NT2/D1 (cell line): ENCODE data around the gene LRP6.

Experiments used
- DNase-seq: peaks from one replicate; pipeline ENCODE4 v3.0.0-alpha.2; 2011; ENCODE audit warnings: low read depth, low spot score
- H3K27me3 ChIP-seq: 2 replicates; pipeline ENCODE4 v1.6.0; 2011; ENCODE audit warnings: mild to moderate bottlenecking; ENCODE audit not compliant: insufficient read length, insufficient read depth
- H3K36me3 ChIP-seq: 2 replicates; pipeline ENCODE4 v1.6.1; 2011; ENCODE audit warnings: mild to moderate bottlenecking, low read length, mixed read lengths; ENCODE audit not compliant: insufficient read depth, insufficient read length
- H3K4me1 ChIP-seq: 2 replicates; pipeline ENCODE4 v1.5.1; 2011; ENCODE audit not compliant: insufficient read depth, insufficient read length
- H3K4me3 ChIP-seq: 2 replicates; pipeline ENCODE4 v1.5.1; 2011; ENCODE audit warnings: low read depth; ENCODE audit not compliant: insufficient read length
- H3K9ac ChIP-seq: 2 replicates; pipeline ENCODE4 v1.6.0; 2011; ENCODE audit warnings: low read depth; ENCODE audit not compliant: insufficient read length
- H3K9me3 ChIP-seq: 2 replicates; pipeline ENCODE4 v1.5.1; 2011; ENCODE audit warnings: mild to moderate bottlenecking, low read length; ENCODE audit not compliant: insufficient read depth
- SUZ12 ChIP-seq: IDR thresholded peaks from 2 replicates; pipeline ENCODE4 v1.6.1; 2011; ENCODE audit not compliant: insufficient read length, insufficient read depth; ENCODE audit errors: extremely low read depth
- YY1 ChIP-seq: IDR thresholded peaks from 2 replicates; pipeline ENCODE4 v1.6.1; 2011; ENCODE audit not compliant: insufficient read length, insufficient read depth
- ZNF274 ChIP-seq: IDR thresholded peaks from 2 replicates; pipeline ENCODE4 v1.6.1; 2011; ENCODE audit warnings: mild to moderate bottlenecking, low read depth, low read length

Gene LRP6

DNA sequence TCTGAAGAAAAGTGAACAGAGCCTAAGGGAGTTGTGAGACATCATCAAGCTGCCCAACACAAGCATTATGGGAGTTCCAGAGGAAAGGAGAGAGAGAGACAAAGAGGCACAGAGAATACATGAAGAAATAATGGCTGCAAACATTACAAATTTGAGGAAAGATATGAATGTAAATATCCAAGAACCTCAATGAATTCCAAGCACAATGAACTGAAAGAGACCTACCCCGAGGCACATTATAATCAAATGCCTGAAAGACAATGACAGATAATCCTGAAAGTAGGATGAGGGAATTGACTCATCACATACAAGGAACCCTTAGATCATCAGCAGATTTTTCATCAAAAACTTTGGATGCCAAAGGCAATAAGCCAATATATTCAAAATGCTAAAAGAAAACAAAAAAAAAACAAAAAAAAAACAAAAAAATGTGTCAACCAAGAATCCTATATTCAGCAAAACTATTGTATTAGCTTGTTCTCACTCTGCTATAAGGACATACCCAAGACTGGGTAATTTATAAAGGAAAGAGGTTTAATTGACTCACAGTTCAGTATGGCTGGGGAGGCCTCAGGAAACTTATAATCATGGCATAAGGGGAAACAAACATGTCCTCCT, 158.3 kb downstream of the LRP6 start:
- Histone ChIP-seq H3K9ac (no peak overlapping the region), H3K4me3 (no peak overlapping the region), H3K4me1 (no peaks in the 10 kb centered on the region), H3K9me3 (peaks cover 36% of the 10 kb centered on the region), H3K27me3 (no peaks in the 10 kb centered on the region), H3K36me3 (peaks cover 5% of the 10 kb centered on the region)
- TF ChIP-seq SUZ12 = no peak
- TF ChIP-seq ZNF274 = no peak
- TF ChIP-seq YY1 = no peak
- no peak for DNase-seq

DNA sequence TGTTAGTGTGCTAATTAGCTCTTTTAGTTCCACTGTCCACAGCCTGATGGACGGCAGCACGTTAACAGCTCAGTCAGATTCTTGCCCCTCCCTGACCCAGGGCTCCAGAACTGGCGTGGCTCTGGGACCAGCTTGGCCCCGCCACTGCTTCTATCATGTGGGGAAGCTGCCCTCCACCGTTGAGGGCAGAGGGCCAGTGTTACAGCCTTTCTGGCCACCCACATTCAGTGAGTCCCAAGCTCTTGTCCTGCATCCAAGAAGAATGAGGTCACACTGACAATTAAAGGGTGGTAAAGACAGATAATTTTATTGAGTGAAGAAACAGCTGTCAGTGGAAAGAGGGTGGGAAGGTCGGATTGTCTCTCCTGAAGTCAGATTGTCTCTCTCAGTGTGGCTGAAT, 159.2 kb downstream of the LRP6 start:
- TF ChIP-seq ZNF274 = no peak
- TF ChIP-seq SUZ12 = no peak
- no peak for TF ChIP-seq YY1
- Histone ChIP-seq H3K4me3 (no peak overlapping the region), H3K9ac (no peak overlapping the region), H3K36me3 (no peaks in the 10 kb centered on the region), H3K4me1 (no peaks in the 10 kb centered on the region), H3K9me3 (peaks cover 36% of the 10 kb centered on the region), H3K27me3 (no peaks in the 10 kb centered on the region)
- DNase-seq = no peak

GRCh38 chr12:12099102-12099501, 167.7 kb downstream of the LRP6 start:
- H3K27me3 ChIP-seq = no peaks in the 10 kb centered on the region
- H3K9ac ChIP-seq = no peak overlapping the region
- H3K36me3 ChIP-seq = peaks cover 15% of the 10 kb centered on the region
- no peak overlapping the region for H3K4me3 ChIP-seq
- H3K4me1 ChIP-seq = no peaks in the 10 kb centered on the region
- H3K9me3 ChIP-seq = peaks cover 6% of the 10 kb centered on the region; the same call in 1 of the 2 replicates
- TF ChIP-seq YY1 (no peak), ZNF274 (no peak), SUZ12 (no peak)
- DNase-seq = no peak

- Histone ChIP-seq H3K9ac (no peak overlapping the region), H3K4me3 (no peak overlapping the region), H3K9me3 (0 out of 2 replicates have a peak, but pooled peaks cover 1% of the 10 kb centered on the region), H3K4me1 (no peaks in the 10 kb centered on the region), H3K36me3 (peaks cover 15% of the 10 kb centered on the region), H3K27me3 (no peaks in the 10 kb centered on the region)
- DNase-seq = no peak
- no peak for TF ChIP-seq YY1
- TF ChIP-seq ZNF274 = no peak
- TF ChIP-seq SUZ12 = no peak
Observed at GRCh38 chr12:12098691-12099015, 168.2 kb downstream of the LRP6 start.

GRCh38 chr12:12097891-12098690, 168.8 kb downstream of the LRP6 start:
- H3K9me3 ChIP-seq = no peaks in the 10 kb centered on the region
- H3K4me3 ChIP-seq = no peak overlapping the region
- H3K9ac ChIP-seq = no peak overlapping the region
- no peaks in the 10 kb centered on the region for H3K4me1 ChIP-seq
- no peaks in the 10 kb centered on the region for H3K27me3 ChIP-seq
- TF ChIP-seq ZNF274 = no peak
- no peak for TF ChIP-seq YY1
- TF ChIP-seq SUZ12 = no peak
- peaks cover 15% of the 10 kb centered on the region for H3K36me3 ChIP-seq
- no peak for DNase-seq

- DNase-seq = no peak
- peaks cover 9% of the 10 kb centered on the region for H3K36me3 ChIP-seq
- no peaks in the 10 kb centered on the region for H3K9me3 ChIP-seq
- no peaks in the 10 kb centered on the region for H3K27me3 ChIP-seq
- peaks cover 5% of the 10 kb centered on the region for H3K4me1 ChIP-seq
- TF ChIP-seq SUZ12 (no peak), ZNF274 (no peak), YY1 (no peak)
- H3K4me3 ChIP-seq = no peak overlapping the region
- no peak overlapping the region for H3K9ac ChIP-seq
Observed at GRCh38 chr12:12095021-12095420, 171.8 kb downstream of the LRP6 start.

DNA sequence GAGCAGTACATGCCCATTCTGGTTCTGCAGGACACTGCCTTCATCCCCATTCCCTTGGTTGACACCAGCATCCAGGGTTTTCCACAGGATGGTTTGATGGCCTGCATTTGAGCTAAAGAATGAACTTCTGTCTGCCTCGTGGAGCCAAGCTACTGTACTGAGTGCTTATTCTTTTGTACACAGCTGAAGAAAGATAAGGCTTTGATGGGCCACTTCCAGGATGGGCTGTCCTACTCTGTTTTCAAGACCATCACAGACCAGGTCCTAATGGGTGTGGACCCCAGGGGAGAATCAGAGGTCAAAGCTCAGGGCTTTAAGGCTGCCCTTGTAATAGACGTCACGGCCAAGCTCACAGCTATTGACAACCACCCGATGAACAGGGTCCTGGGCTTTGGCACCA, 172.4 kb downstream of the LRP6 start:
- no peak for DNase-seq
- Histone ChIP-seq H3K36me3 (peaks cover 9% of the 10 kb centered on the region), H3K9ac (no peak overlapping the region), H3K9me3 (no peaks in the 10 kb centered on the region), H3K27me3 (no peaks in the 10 kb centered on the region), H3K4me3 (no peak overlapping the region), H3K4me1 (peaks cover 5% of the 10 kb centered on the region)
- TF ChIP-seq SUZ12 (no peak), ZNF274 (no peak), YY1 (no peak)
